ENCODE results near the gene KRTAP29-1.

Gene KRTAP29-1

DNA sequence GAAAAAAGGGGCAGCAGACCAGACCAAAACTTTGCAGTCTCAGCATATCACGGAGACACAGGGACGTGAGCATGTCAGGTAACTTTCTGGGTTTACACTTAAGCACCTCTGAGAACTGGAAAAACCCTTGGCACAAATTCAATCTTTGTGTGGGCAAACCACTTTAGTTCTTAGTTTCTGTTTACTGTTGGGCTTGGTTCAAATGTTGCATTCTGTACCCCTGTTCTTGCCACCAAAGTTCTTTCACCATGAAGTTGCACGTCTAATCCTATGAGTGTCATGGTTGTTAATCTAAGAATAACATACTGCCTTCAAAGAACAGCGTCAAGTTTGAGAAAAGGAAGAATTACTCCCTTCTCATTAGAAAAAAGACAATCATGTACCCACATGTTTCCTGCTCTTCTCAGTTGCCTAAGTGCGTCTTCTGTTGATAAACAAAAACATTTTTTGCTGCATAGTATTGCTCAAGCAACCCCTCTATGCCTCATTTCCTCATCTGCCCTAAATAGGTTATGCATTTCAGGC lies 36.4 kb upstream of the KRTAP29-1 start:
- no peaks in the 10 kb centered on the region for H3K4me1 ChIP-seq (ENCODE audit: control insufficient read depth, insufficient read depth, low read length)
- H3K27ac ChIP-seq (ENCODE audit: low read depth, low read length): no peak overlapping the region
- no peaks in the 10 kb centered on the region for H3K36me3 ChIP-seq (ENCODE audit: control insufficient read depth, insufficient read depth, low read length)
- H3K4me3 ChIP-seq (ENCODE audit: low read depth, low read length): no peak overlapping the region
- H3K9me3 ChIP-seq (ENCODE audit: control insufficient read depth, insufficient read depth, low read depth, low read length): peaks cover 23% of the 10 kb centered on the region
- H3K9ac ChIP-seq (ENCODE audit: low read length): no peak overlapping the region
- H3K27me3 ChIP-seq (ENCODE audit: control insufficient read depth, insufficient read depth, low read length): no peaks in the 10 kb centered on the region

DNA sequence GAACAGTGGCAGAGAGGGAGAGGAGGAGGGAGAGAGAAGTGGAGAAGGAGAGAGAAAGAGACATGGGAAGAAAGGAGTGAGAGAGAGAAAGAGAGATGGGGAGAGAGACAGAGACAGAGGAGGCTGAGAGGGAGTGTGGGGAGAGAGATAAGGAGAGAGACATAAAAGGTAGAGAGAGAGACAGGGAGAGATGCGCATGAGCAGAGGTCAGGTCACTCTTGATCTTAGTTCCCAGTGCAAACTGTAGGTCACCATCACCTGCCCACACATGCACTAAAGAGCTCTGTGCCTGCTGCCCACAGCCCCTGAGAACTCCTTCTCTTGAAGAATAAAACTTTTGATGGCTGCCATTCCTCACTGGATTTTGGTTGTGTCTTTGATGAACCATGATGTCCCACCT lies 33.1 kb upstream of the KRTAP29-1 start:
- no peaks in the 10 kb centered on the region for H3K36me3 ChIP-seq (ENCODE audit: control insufficient read depth, insufficient read depth, low read length)
- no peaks in the 10 kb centered on the region for H3K27me3 ChIP-seq (ENCODE audit: control insufficient read depth, insufficient read depth, low read length)

DNA sequence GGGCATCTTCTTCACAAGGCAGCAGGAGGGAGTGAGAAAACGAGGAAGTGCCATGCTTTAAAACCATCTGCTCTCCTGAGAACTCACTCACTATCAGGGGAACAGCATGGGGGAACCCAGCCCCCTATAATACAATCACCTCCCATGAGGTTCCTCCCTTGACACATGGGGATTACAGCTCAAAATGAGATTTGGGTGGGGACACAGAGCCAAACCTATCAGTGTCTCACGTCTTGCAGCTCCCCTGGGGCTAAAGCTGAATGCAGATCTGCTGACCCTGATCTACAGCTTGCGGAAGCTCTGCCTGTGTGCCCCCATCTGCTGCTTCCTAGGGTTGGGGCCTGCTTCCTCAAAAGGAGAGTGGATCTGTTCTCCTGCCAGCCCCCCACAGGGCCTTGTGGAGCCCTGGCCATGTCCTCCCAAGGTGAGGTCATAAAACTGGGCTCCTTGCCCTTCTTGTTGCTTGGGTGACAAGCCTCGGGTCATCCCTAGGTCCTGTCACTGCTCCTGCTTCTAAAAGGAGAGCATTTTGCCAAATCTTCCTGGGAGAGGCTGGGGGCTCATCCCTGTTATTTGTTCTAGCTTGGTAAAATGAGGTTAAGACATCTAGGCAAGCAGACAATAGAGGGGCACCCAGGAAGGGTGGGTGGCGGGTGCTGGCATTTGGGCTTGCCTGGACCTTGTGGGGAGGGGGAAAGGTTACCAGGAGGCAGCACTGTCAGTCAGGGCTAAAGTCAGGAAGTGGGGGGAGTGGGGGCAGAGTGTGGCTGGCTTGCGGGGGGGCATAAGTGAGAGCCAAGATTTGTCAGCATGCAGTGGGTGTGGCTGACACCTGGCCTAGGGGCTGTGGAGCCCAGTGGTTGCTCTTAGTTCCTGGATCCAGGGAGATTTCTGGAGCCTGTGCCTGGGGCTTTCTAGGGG lies 32.0 kb upstream of the KRTAP29-1 start:
- H3K27ac ChIP-seq (ENCODE audit: low read depth, low read length): no peak overlapping the region
- H3K9me3 ChIP-seq (ENCODE audit: control insufficient read depth, insufficient read depth, low read depth, low read length): no peaks in the 10 kb centered on the region
- no peak overlapping the region for H3K9ac ChIP-seq (ENCODE audit: low read length)
- no peaks in the 10 kb centered on the region for H3K4me1 ChIP-seq (ENCODE audit: control insufficient read depth, insufficient read depth, low read length)
- no peaks in the 10 kb centered on the region for H3K36me3 ChIP-seq (ENCODE audit: control insufficient read depth, insufficient read depth, low read length)
- H3K27me3 ChIP-seq (ENCODE audit: control insufficient read depth, insufficient read depth, low read length): no peaks in the 10 kb centered on the region
- H3K4me3 ChIP-seq (ENCODE audit: low read depth, low read length): no peak overlapping the region

More for the DNA sequence above, 33.1 kb upstream of the KRTAP29-1 start:
- Histone ChIP-seq H3K27ac (ENCODE audit: low read depth, low read length) (no peak overlapping the region), H3K4me1 (ENCODE audit: control insufficient read depth, insufficient read depth, low read length) (no peaks in the 10 kb centered on the region), H3K4me3 (ENCODE audit: low read depth, low read length) (no peak overlapping the region), H3K9ac (ENCODE audit: low read length) (no peak overlapping the region), H3K9me3 (ENCODE audit: control insufficient read depth, insufficient read depth, low read depth, low read length) (no peaks in the 10 kb centered on the region)

DNA sequence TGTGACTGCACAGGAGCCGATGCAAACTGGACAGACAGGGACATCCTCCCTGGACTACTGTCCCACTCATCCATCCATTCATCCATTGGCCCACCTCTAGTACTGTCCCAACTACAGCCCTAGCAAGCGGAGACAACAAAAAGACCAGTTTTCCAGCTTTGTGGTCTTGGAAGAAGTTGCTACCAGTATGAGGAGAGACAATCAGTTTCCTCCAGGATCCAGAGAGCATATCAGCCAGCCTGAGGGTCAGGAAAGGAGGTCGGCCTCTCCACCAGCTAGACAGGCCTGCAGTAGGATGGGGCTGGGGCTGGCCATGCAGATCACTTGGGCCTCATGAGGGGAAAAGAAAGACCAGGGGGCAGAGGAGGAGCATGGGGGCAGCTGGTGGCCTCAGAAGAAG lies 31.2 kb upstream of the KRTAP29-1 start:
- H3K27ac ChIP-seq (ENCODE audit: low read depth, low read length): no peak overlapping the region
- no peaks in the 10 kb centered on the region for H3K4me1 ChIP-seq (ENCODE audit: control insufficient read depth, insufficient read depth, low read length)
- no peaks in the 10 kb centered on the region for H3K36me3 ChIP-seq (ENCODE audit: control insufficient read depth, insufficient read depth, low read length)
- no peak overlapping the region for H3K9ac ChIP-seq (ENCODE audit: low read length)
- no peak overlapping the region for H3K4me3 ChIP-seq (ENCODE audit: low read depth, low read length)
- no peaks in the 10 kb centered on the region for H3K9me3 ChIP-seq (ENCODE audit: control insufficient read depth, insufficient read depth, low read depth, low read length)
- no peaks in the 10 kb centered on the region for H3K27me3 ChIP-seq (ENCODE audit: control insufficient read depth, insufficient read depth, low read length)

DNA sequence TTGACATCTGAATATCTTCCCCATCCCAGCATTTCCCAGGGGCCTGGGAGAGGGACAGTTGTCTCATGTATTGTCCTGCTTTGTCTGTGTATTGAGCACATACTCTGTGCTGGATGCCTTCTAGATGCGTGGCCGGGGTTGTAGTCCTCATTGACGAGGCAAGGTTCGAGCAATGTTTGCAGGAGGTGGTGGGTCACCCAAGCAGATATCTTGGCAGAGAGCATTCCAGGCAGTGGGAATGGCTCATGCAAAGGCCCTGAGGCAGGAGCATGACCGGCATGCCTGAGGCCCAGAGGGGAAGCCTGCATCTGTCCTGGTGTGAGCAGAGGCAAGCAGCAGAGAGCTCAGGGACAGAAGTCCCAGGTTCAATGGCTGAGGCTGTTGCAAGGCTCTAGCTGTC lies 30.4 kb upstream of the KRTAP29-1 start:
- Histone ChIP-seq H3K9ac (ENCODE audit: low read length) (no peak overlapping the region), H3K27me3 (ENCODE audit: control insufficient read depth, insufficient read depth, low read length) (no peaks in the 10 kb centered on the region), H3K4me1 (ENCODE audit: control insufficient read depth, insufficient read depth, low read length) (no peaks in the 10 kb centered on the region), H3K36me3 (ENCODE audit: control insufficient read depth, insufficient read depth, low read length) (no peaks in the 10 kb centered on the region), H3K27ac (ENCODE audit: low read depth, low read length) (no peak overlapping the region), H3K9me3 (ENCODE audit: control insufficient read depth, insufficient read depth, low read depth, low read length) (no peaks in the 10 kb centered on the region), H3K4me3 (ENCODE audit: low read depth, low read length) (no peak overlapping the region)

DNA sequence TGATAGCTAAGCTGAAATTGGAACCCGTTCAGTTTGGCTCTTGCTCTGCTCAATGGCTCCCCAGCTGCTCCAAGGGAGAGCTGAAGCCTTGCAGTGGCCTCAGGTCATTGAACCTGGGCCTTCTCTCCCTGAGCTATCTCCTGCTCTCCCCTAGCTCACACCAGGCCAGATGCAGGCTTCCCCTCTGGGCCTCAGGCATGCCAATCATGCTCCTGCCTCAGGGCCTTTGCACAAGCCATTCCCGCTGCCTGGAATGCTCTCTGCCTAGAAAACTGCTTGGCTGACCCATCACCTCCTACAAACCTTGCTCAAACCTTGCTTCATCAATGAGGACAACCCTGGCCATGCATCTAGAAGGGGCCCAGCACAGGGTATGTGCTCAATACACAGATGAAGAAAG lies 29.6 kb upstream of the KRTAP29-1 start:
- Histone ChIP-seq H3K27me3 (ENCODE audit: control insufficient read depth, insufficient read depth, low read length) (no peaks in the 10 kb centered on the region), H3K27ac (ENCODE audit: low read depth, low read length) (no peak overlapping the region), H3K9me3 (ENCODE audit: control insufficient read depth, insufficient read depth, low read depth, low read length) (no peaks in the 10 kb centered on the region), H3K4me3 (ENCODE audit: low read depth, low read length) (no peak overlapping the region), H3K36me3 (ENCODE audit: control insufficient read depth, insufficient read depth, low read length) (no peaks in the 10 kb centered on the region), H3K9ac (ENCODE audit: low read length) (no peak overlapping the region), H3K4me1 (ENCODE audit: control insufficient read depth, insufficient read depth, low read length) (no peaks in the 10 kb centered on the region)

DNA sequence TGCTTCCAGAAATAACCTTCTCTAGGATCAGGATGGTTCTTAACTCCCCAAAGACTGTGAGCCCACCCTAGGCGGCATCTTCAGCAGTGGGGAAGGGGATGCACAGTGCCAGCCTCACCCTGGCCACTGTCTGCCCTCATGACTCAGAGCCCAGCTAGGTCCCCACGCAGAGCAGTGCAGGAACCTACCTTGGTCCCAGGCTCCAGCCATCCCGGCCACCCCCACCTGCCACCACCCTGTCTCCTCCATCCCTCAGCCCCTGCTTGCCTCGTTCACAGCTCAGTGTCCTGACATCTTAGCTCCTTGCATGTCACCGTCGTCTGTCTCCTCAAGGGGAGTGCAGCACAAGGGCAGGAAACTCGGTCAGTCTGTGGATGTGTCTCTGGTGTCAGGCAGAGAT lies 29.0 kb upstream of the KRTAP29-1 start:
- Histone ChIP-seq H3K4me1 (ENCODE audit: control insufficient read depth, insufficient read depth, low read length) (no peaks in the 10 kb centered on the region), H3K27ac (ENCODE audit: low read depth, low read length) (no peak overlapping the region), H3K9ac (ENCODE audit: low read length) (no peak overlapping the region), H3K36me3 (ENCODE audit: control insufficient read depth, insufficient read depth, low read length) (no peaks in the 10 kb centered on the region), H3K9me3 (ENCODE audit: control insufficient read depth, insufficient read depth, low read depth, low read length) (no peaks in the 10 kb centered on the region), H3K4me3 (ENCODE audit: low read depth, low read length) (no peak overlapping the region), H3K27me3 (ENCODE audit: control insufficient read depth, insufficient read depth, low read length) (no peaks in the 10 kb centered on the region)

DNA sequence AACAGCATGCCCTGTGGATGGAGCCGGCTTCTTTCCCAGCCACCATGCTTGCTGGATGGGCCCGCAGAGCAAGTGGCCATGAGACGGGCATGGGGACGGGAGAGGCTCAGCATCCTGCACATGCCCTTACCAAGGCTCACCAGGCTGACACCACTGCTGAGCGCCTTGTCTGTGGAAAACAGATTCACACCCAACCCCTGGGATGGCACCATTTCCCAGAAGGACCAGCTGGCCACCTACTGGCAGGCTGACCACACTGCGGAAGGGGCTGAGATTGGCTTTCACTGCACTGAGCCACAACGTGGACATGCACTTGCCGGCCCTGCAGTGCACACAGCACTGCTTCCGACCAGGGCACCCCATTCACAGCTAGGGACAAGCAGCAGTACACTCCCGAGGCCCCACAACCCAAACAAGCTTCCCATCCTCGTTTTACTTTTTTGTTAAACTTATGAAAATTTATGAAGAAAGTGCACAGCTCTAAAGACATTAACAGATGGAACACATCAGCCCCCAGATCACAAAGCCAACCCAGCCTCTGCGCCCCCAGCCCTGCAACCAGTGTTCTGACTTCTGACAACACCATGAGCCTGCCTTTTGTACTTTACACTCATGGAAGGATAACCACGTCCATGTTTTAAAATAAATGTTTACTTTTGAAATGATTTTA lies 26.8 kb upstream of the KRTAP29-1 start:
- Histone ChIP-seq H3K4me3 (ENCODE audit: low read depth, low read length) (no peak overlapping the region), H3K4me1 (ENCODE audit: control insufficient read depth, insufficient read depth, low read length) (no peaks in the 10 kb centered on the region), H3K9me3 (ENCODE audit: control insufficient read depth, insufficient read depth, low read depth, low read length) (no peaks in the 10 kb centered on the region), H3K9ac (ENCODE audit: low read length) (no peak overlapping the region), H3K36me3 (ENCODE audit: control insufficient read depth, insufficient read depth, low read length) (no peaks in the 10 kb centered on the region), H3K27me3 (ENCODE audit: control insufficient read depth, insufficient read depth, low read length) (no peaks in the 10 kb centered on the region), H3K27ac (ENCODE audit: low read depth, low read length) (no peak overlapping the region)

DNA sequence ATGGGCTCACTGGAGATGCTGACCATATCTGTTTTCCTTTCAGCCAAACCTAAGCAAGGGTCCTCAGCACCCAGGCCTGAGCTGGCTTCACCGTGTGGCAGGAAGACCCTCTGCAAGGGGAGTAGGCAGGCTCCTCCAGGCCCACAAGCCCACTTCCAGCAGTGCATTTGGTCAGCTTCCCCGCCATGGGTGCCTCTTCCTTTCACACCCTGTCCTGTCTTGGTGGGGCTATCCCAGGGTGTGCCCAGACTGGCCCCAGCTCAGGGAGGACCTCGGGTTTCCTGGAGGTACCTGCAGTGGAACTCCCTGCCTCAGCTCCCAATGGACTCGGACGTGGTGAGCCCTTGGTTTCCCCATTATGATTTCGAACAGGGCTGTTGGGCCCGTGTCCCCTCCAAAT lies 25.6 kb upstream of the KRTAP29-1 start:
- no peaks in the 10 kb centered on the region for H3K36me3 ChIP-seq (ENCODE audit: control insufficient read depth, insufficient read depth, low read length)
- H3K4me3 ChIP-seq (ENCODE audit: low read depth, low read length): no peak overlapping the region
- no peaks in the 10 kb centered on the region for H3K4me1 ChIP-seq (ENCODE audit: control insufficient read depth, insufficient read depth, low read length)
- no peak overlapping the region for H3K27ac ChIP-seq (ENCODE audit: low read depth, low read length)
- H3K9ac ChIP-seq (ENCODE audit: low read length): no peak overlapping the region
- H3K27me3 ChIP-seq (ENCODE audit: control insufficient read depth, insufficient read depth, low read length): no peaks in the 10 kb centered on the region
- no peaks in the 10 kb centered on the region for H3K9me3 ChIP-seq (ENCODE audit: control insufficient read depth, insufficient read depth, low read depth, low read length)

DNA sequence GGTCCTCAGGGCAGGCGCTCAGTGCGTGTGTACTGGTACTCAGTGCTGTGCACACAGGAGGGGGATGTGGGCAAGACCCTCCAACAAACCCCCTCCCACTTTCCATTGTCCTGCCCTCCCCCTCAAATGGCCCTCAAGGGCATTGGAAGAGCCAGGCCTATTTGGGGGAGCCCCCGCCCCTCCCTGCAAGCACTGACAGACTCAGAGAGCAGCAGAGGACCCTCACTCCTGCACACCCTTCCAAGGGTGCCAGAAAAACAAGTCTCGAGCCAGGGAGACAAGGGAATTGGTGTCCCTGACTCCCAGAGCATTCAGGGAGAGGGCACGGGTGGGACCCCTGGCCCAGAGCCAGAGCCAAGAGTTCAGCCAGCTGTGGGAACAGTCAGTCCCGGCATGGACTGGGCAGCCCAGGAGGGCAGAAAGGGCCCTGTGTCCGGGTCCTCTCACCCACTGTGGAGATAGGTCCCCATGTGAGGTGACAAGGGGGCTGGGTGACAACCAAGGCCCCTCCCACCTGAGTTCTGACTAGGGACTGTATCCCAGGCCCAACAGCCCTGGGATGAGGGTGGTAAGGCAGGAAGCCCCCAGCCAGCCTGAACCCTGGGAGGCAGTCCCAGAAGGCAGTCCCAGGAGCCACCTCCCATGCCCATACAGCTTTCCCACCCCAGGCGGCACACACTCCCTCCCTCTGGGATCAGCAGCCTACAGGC lies 24.9 kb upstream of the KRTAP29-1 start:
- H3K27me3 ChIP-seq (ENCODE audit: control insufficient read depth, insufficient read depth, low read length): no peaks in the 10 kb centered on the region
- H3K4me3 ChIP-seq (ENCODE audit: low read depth, low read length): no peak overlapping the region

More for the DNA sequence above, 24.9 kb upstream of the KRTAP29-1 start:
- H3K36me3 ChIP-seq (ENCODE audit: control insufficient read depth, insufficient read depth, low read length): no peaks in the 10 kb centered on the region
- H3K27ac ChIP-seq (ENCODE audit: low read depth, low read length): no peak overlapping the region
- H3K9me3 ChIP-seq (ENCODE audit: control insufficient read depth, insufficient read depth, low read depth, low read length): no peaks in the 10 kb centered on the region
- H3K4me1 ChIP-seq (ENCODE audit: control insufficient read depth, insufficient read depth, low read length): no peaks in the 10 kb centered on the region
- H3K9ac ChIP-seq (ENCODE audit: low read length): no peak overlapping the region

All from HUES6 (cell line).